ENCODE measurements around the gene PHKA2.

DNA sequence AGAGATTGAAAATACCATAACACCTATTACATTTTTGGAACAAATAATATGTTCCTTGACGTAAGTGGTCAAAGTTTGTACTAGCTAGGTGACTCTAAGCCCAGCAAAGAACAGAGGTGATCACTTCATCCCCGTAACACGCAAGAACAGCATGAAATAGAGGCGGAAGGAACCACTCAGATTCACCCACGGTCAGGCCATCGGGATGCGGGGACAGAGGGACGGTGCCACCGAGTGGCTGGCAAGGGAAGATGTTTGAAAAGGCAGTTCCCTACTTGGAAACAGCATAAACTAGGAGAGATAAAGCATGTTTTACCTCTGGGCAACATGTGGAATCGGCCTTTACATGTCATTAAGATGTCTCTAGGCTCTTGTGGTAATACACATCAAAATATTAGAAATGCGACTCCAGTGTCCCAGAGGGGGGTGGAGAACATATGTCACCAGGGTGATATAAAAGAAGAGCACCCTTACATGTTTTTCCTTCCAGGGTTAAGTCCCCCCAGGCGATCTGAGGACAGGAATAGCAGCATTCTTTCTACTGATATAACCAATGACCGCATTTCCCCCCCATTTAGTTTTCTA lies 84.0 kb downstream of the PHKA2 start:
- no peak for TF ChIP-seq CTCF (IDR thresholded peaks at IDR 0.05)
- TF ChIP-seq POLR2A (IDR thresholded peaks at IDR 0.05): no peak

Data from lower leg skin (tissue), 3 donors.